GM23338 (cell line): ENCODE measurements around the gene OR52J3. TPM values are rescaled to one million over a fixed set of nuclear protein-coding genes. Genes with fewer than 3 reads are reported as not detected.

ENCODE experiments used
- ATAC-seq: fragments of 200-7000 bp; cut with Tn5 transposase; 3 replicates; pipeline ENCODE4 v1.9.1; 2020
- DNase-seq: peaks from one replicate; pipeline ENCODE4 v3.0.0-alpha.2; 2015; ENCODE audit warnings: low spot score
- H2AFZ ChIP-seq: fragments of 200-600 bp; sonication (generic); 2 replicates; pipeline ENCODE4 v1.8.0; 2016; ENCODE audit warnings: antibody characterized with exemption, mild to moderate bottlenecking, moderate library complexity
- H3F3A ChIP-seq: fragments of 200-600 bp; sonication (generic); replicated peaks from 2 replicates; pipeline ENCODE4 v1.8.0; 2017; ENCODE audit warnings: antibody characterized with exemption, mixed run types, low read depth
- H3K27ac ChIP-seq: fragments of 200-600 bp; sonication (generic); 2 replicates; pipeline ENCODE4 v1.6.1; 2016; ENCODE audit warnings: low read depth
- H3K27me3 ChIP-seq: fragments of 200-600 bp; sonication (generic); 2 replicates; pipeline ENCODE4 v1.8.0; 2016; ENCODE audit warnings: mild to moderate bottlenecking, mixed run types, moderate library complexity; ENCODE audit not compliant: insufficient read depth
- H3K36me3 ChIP-seq: fragments of 200-600 bp; sonication (generic); 2 replicates; pipeline ENCODE4 v1.8.0; 2016; ENCODE audit warnings: mild to moderate bottlenecking; ENCODE audit not compliant: insufficient read depth
- H3K4me1 ChIP-seq: fragments of 200-600 bp; sonication (generic); 2 replicates; pipeline ENCODE4 v1.8.0; 2016; ENCODE audit warnings: mild to moderate bottlenecking, moderate library complexity; ENCODE audit not compliant: insufficient read depth
- H3K4me2 ChIP-seq: fragments of 200-600 bp; sonication (generic); 2 replicates; pipeline ENCODE4 v1.7.1; 2017; ENCODE audit warnings: mixed run types
- H3K4me3 ChIP-seq: fragments of 200-600 bp; sonication (generic); 2 replicates; pipeline ENCODE4 v1.6.1; 2016; ENCODE audit warnings: mixed run types
- H3K79me2 ChIP-seq: fragments of 200-600 bp; sonication (generic); replicated peaks from 2 replicates; pipeline ENCODE4 v1.8.0; 2017; ENCODE audit warnings: mild to moderate bottlenecking; ENCODE audit not compliant: insufficient read depth
- H3K9me2 ChIP-seq: fragments of 200-600 bp; sonication (generic); 2 replicates; pipeline ENCODE4 v1.8.0; 2017; ENCODE audit not compliant: insufficient read depth
- H4K20me1 ChIP-seq: fragments of 200-600 bp; sonication (generic); replicated peaks from 2 replicates; pipeline ENCODE4 v1.8.0; 2017; ENCODE audit warnings: mild to moderate bottlenecking; ENCODE audit not compliant: insufficient read depth
- H3K27ac Mint-ChIP-seq: 2 replicates; pipeline ENCODE4 v1.8.0; 2020; ENCODE audit warnings: inconsistent platforms, mild to moderate bottlenecking, moderate library complexity, mixed read lengths
- H3K27me3 Mint-ChIP-seq: 3 replicates; pipeline ENCODE4 v1.8.0; 2022; ENCODE audit warnings: low read depth, mild to moderate bottlenecking, moderate library complexity, mixed read lengths, inconsistent platforms; ENCODE audit not compliant: insufficient read depth, poor library complexity
- H3K36me3 Mint-ChIP-seq: 3 replicates; pipeline ENCODE4 v1.8.0; 2021; ENCODE audit warnings: low read depth, mild to moderate bottlenecking, inconsistent platforms, moderate library complexity, mixed read lengths
- H3K4me1 Mint-ChIP-seq: 3 replicates; pipeline ENCODE4 v1.8.0; 2020; ENCODE audit warnings: mild to moderate bottlenecking, inconsistent platforms, mixed read lengths
- H3K4me3 Mint-ChIP-seq: 3 replicates; pipeline ENCODE4 v1.8.0; 2021; ENCODE audit warnings: moderate library complexity, mild to moderate bottlenecking, inconsistent platforms, mixed read lengths
- H3K9me3 Mint-ChIP-seq: 3 replicates; pipeline ENCODE4 v1.8.0; 2020; ENCODE audit warnings: moderate library complexity, mild to moderate bottlenecking, inconsistent platforms, mixed read lengths
- CREB1 ChIP-seq: fragments of 250-450 bp; sonication (Bioruptor Pico); IDR thresholded peaks from 2 replicates; pipeline ENCODE4 v1.5.0; 2020; ENCODE audit warnings: low read depth, mild to moderate bottlenecking, moderate library complexity
- ETS1 ChIP-seq: IDR thresholded peaks from 2 replicates; pipeline ENCODE4 v1.6.1; 2016; ENCODE audit warnings: antibody characterized with exemption
- EZH2 ChIP-seq: fragments of 200-600 bp; sonication (generic); IDR thresholded peaks from one replicate; pipeline ENCODE4 v1.8.0; 2017; ENCODE audit warnings: antibody characterized with exemption, mild to moderate bottlenecking, low read depth; ENCODE audit not compliant: unreplicated experiment
- EZH2phosphoT487 ChIP-seq: fragments of 200-600 bp; sonication (generic); IDR thresholded peaks from one replicate; pipeline ENCODE4 v1.8.1; 2018; ENCODE audit warnings: antibody characterized with exemption; ENCODE audit not compliant: unreplicated experiment
- JUNB ChIP-seq: IDR thresholded peaks from one replicate; pipeline ENCODE4 v1.6.1; 2016; ENCODE audit warnings: antibody characterized with exemption; ENCODE audit not compliant: unreplicated experiment
- NANOG ChIP-seq: IDR thresholded peaks from 2 replicates; pipeline ENCODE4 v1.6.1; 2016; ENCODE audit warnings: antibody characterized with exemption, borderline replicate concordance
- POLR2AphosphoS5 ChIP-seq: IDR thresholded peaks from 2 replicates; pipeline ENCODE4 v1.6.1; 2016; ENCODE audit warnings: antibody characterized with exemption, low read depth
- STAT1 ChIP-seq: IDR thresholded peaks from one replicate; pipeline ENCODE4 v1.6.1; 2016; ENCODE audit warnings: antibody characterized with exemption; ENCODE audit not compliant: unreplicated experiment
- ZNF114 ChIP-seq: fragments of 250-450 bp; sonication (Bioruptor Pico); IDR thresholded peaks from 2 replicates; pipeline ENCODE4 v1.5.0; 2020; ENCODE audit warnings: mild to moderate bottlenecking, moderate library complexity
- ZNF331 ChIP-seq: fragments of 250-450 bp; sonication (Bioruptor Pico); IDR thresholded peaks from 2 replicates; pipeline ENCODE4 v1.5.0; 2020; ENCODE audit warnings: low read depth, mild to moderate bottlenecking, moderate library complexity
- polyA plus RNA-seq: library from polyadenylated mRNA; unstranded; fragments of >200 nt; fragmentation: Nextera tagmentation; extraction: Ambion mirVana; gene quantifications from 2 replicates; pipeline ENCODE4 v1.2.1, GENCODE V29; 2016
- total RNA-seq: library from RNA; depleted of rRNA; stranded (reverse); fragments of >200 nt; shearing (Covaris generic); gene quantifications from 2 replicates; pipeline ENCODE4 v1.2.3, GENCODE V29; 2014
- TF ChIP-seq, protein P1 (sequence below), 2 experiments: fragments of 200-600 bp in 1 of 2; sonication (generic) in 1 of 2; conservative IDR thresholded peaks; 2 replicates each; pipeline versions ENCODE4 v1.5.1 to v1.6.1; 2016 to 2017; ENCODE audit warnings: antibody characterized with exemption in 2 of 2, low read depth in 2 of 2, mild to moderate bottlenecking in 2 of 2, moderate library complexity in 1 of 2
- TF ChIP-seq, protein P2 (sequence below): IDR thresholded peaks from one replicate; pipeline ENCODE4 v1.6.1; 2018; ENCODE audit warnings: antibody characterized with exemption; ENCODE audit not compliant: unreplicated experiment

The OR52J3 gene
- total and polyA plus RNA-seq, 2 experiments from 2014 or later: not detected

- no peak overlapping the region for H3K27ac Mint-ChIP-seq
- no peak overlapping the region for H3K27ac ChIP-seq
- no peak overlapping the region for H2AFZ ChIP-seq
- H4K20me1 ChIP-seq: no peaks in the 10 kb centered on the region
- no peak overlapping the region for H3K4me3 ChIP-seq
- no peak overlapping the region for H3K4me3 Mint-ChIP-seq
- no peaks in the 10 kb centered on the region for H3K9me2 ChIP-seq
- DNase-seq: no peak
- H3K36me3 ChIP-seq: no peaks in the 10 kb centered on the region
- no peak for ATAC-seq
- H3K9me3 Mint-ChIP-seq: no peaks in the 10 kb centered on the region
- H3K4me2 ChIP-seq: no peak overlapping the region
- no peaks in the 10 kb centered on the region for H3K27me3 ChIP-seq
- no peaks in the 10 kb centered on the region for H3K36me3 Mint-ChIP-seq
- H3K79me2 ChIP-seq: no peaks in the 10 kb centered on the region
- H3K4me1 Mint-ChIP-seq: no peaks in the 10 kb centered on the region
- no peaks in the 10 kb centered on the region for H3F3A ChIP-seq
- no peak for TF ChIP-seq ZNF331 (CRISPR knock-in tag)
- no peak for TF ChIP-seq ETS1
- no peak for TF ChIP-seq POLR2AphosphoS5
- H3K4me1 ChIP-seq: no peaks in the 10 kb centered on the region
- H3K27me3 Mint-ChIP-seq: no peaks in the 10 kb centered on the region
Measured at GRCh38 chr11:5092821-5093585, 46.7 kb downstream of the OR52J3 start.

DNA sequence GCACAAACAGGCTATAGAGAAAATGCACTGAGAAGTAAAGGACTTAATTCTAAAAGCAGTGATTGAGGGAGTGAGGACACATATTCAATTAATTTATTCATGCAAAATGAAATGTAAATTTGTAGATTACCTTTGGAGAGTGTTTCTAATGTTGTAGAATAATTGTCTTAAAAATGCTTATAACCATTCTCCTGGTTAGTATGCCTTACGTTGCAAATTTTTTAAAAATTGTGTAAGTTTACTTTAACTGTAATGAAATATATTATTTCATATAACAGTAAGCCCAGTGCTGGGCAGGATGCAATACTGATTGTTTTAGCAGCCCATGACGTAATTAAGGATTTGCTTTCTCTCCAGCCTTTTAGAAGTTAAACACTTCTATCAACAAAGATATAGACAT, 49.7 kb downstream of the OR52J3 start:
- H3K27ac Mint-ChIP-seq: no peak overlapping the region
- Histone ChIP-seq H3K4me3 (no peak overlapping the region), H3K79me2 (no peaks in the 10 kb centered on the region), H3F3A (no peaks in the 10 kb centered on the region), H3K4me2 (no peak overlapping the region), H2AFZ (no peak overlapping the region), H3K9me2 (no peaks in the 10 kb centered on the region), H3K4me1 (no peaks in the 10 kb centered on the region), H3K27me3 (no peaks in the 10 kb centered on the region), H4K20me1 (no peaks in the 10 kb centered on the region), H3K27ac (no peak overlapping the region), H3K36me3 (no peaks in the 10 kb centered on the region)
- H3K4me3 Mint-ChIP-seq: no peak overlapping the region
- ATAC-seq: no peak
- no peaks in the 10 kb centered on the region for H3K9me3 Mint-ChIP-seq
- no peaks in the 10 kb centered on the region for H3K36me3 Mint-ChIP-seq
- no peaks in the 10 kb centered on the region for H3K27me3 Mint-ChIP-seq
- H3K4me1 Mint-ChIP-seq: no peaks in the 10 kb centered on the region
- DNase-seq: no peak
- no peak for TF ChIP-seq ZNF331 (CRISPR knock-in tag)
- TF ChIP-seq POLR2AphosphoS5: no peak
- TF ChIP-seq CREB1 (CRISPR knock-in tag): no peak
- TF ChIP-seq, protein P1, sequence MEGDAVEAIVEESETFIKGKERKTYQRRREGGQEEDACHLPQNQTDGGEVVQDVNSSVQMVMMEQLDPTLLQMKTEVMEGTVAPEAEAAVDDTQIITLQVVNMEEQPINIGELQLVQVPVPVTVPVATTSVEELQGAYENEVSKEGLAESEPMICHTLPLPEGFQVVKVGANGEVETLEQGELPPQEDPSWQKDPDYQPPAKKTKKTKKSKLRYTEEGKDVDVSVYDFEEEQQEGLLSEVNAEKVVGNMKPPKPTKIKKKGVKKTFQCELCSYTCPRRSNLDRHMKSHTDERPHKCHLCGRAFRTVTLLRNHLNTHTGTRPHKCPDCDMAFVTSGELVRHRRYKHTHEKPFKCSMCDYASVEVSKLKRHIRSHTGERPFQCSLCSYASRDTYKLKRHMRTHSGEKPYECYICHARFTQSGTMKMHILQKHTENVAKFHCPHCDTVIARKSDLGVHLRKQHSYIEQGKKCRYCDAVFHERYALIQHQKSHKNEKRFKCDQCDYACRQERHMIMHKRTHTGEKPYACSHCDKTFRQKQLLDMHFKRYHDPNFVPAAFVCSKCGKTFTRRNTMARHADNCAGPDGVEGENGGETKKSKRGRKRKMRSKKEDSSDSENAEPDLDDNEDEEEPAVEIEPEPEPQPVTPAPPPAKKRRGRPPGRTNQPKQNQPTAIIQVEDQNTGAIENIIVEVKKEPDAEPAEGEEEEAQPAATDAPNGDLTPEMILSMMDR (conservative IDR thresholded peaks at IDR 0.05; ENCODE audit: low read depth in 2 of 2): no peak
- TF ChIP-seq, protein P2, sequence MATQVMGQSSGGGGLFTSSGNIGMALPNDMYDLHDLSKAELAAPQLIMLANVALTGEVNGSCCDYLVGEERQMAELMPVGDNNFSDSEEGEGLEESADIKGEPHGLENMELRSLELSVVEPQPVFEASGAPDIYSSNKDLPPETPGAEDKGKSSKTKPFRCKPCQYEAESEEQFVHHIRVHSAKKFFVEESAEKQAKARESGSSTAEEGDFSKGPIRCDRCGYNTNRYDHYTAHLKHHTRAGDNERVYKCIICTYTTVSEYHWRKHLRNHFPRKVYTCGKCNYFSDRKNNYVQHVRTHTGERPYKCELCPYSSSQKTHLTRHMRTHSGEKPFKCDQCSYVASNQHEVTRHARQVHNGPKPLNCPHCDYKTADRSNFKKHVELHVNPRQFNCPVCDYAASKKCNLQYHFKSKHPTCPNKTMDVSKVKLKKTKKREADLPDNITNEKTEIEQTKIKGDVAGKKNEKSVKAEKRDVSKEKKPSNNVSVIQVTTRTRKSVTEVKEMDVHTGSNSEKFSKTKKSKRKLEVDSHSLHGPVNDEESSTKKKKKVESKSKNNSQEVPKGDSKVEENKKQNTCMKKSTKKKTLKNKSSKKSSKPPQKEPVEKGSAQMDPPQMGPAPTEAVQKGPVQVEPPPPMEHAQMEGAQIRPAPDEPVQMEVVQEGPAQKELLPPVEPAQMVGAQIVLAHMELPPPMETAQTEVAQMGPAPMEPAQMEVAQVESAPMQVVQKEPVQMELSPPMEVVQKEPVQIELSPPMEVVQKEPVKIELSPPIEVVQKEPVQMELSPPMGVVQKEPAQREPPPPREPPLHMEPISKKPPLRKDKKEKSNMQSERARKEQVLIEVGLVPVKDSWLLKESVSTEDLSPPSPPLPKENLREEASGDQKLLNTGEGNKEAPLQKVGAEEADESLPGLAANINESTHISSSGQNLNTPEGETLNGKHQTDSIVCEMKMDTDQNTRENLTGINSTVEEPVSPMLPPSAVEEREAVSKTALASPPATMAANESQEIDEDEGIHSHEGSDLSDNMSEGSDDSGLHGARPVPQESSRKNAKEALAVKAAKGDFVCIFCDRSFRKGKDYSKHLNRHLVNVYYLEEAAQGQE: no peak
- no peak for TF ChIP-seq NANOG
- no peak for TF ChIP-seq ETS1
- TF ChIP-seq JUNB: no peak
- no peak for TF ChIP-seq STAT1
- no peak for TF ChIP-seq EZH2
- TF ChIP-seq ZNF114 (CRISPR knock-in tag): no peak
- TF ChIP-seq EZH2phosphoT487: no peak
